Psoas muscle (tissue), 8 donors: Measurements from ENCODE around the gene SETD2. TPM values are rescaled to one million over a fixed set of nuclear protein-coding genes. Genes with fewer than 3 reads are reported as not detected.

Source experiments
- ATAC-seq, 4 donors: fragments of 200-7000 bp; cut with Tn5 transposase; one replicate each; pipeline ENCODE4 v1.9.1; 2020; ENCODE audit warnings: moderate library complexity in 3 of 4, mild to moderate bottlenecking in 2 of 4
- DNase-seq, 2 donors: peaks; one replicate each; pipeline ENCODE4 v3.0.0-alpha.2; 2020
- H3K27ac ChIP-seq: fragments of 200-600 bp; one replicate; pipeline ENCODE4 v1.8.0; 2022
- H3K27me3 ChIP-seq, 3 donors: fragments of 200-600 bp in 1 of 3; one replicate each; pipeline versions ENCODE4 v1.6.1 to v1.8.0; 2013 to 2022; ENCODE audit warnings: low read length in 2 of 3, mild to moderate bottlenecking in 2 of 3, moderate library complexity in 1 of 3; ENCODE audit not compliant: insufficient read depth in 3 of 3
- H3K36me3 ChIP-seq, 2 donors: fragments of 200-600 bp in 1 of 2; one replicate each; pipeline versions ENCODE4 v1.6.1 to v1.8.0; 2013 to 2022; ENCODE audit warnings: low read depth in 1 of 2, mild to moderate bottlenecking in 1 of 2, moderate library complexity in 1 of 2; ENCODE audit not compliant: insufficient read depth in 1 of 2
- H3K4me1 ChIP-seq: fragments of 200-600 bp; one replicate; pipeline ENCODE4 v1.8.0; 2022
- H3K4me3 ChIP-seq: fragments of 200-600 bp; one replicate; pipeline ENCODE4 v1.8.0; 2022; ENCODE audit warnings: mild to moderate bottlenecking
- H3K9me3 ChIP-seq: fragments of 200-600 bp; one replicate; pipeline ENCODE4 v1.8.0; 2022
- WGBS, 3 donors: extraction: QIAGEN DNeasy Blood & Tissue Kit; methylation state at CpG; one replicate each; pipeline versions ENCODE4 v1.1.6 to v1.1.7; 2013; 5-methylcytosine and 5-hydroxymethylcytosine counted together
- intact Hi-C, 2 donors: fragments of 100-400 bp; cut with DNase I; formaldehyde crosslinking; loops; one replicate each; pipeline versions ENCODE4 v1.11.0 to v1.14.2; 2022
- polyA plus RNA-seq, 3 donors: library from polyadenylated mRNA; stranded (reverse); fragments of 200-250 nt; gene quantifications; one replicate each; pipeline ENCODE4 v1.2.3, GENCODE V29; 2013
- total RNA-seq, 4 donors: library from RNA; stranded (reverse); fragmentation: NEBNext Ultra II Directional in 2 of 4; extraction: Animal tissue kit (Norgen Biotek cat#: 25700) in 2 of 4; gene quantifications; one replicate each; pipeline versions ENCODE4 v1.2.1 to v1.2.4, GENCODE V29; 2021 to 2023
- TF ChIP-seq, protein P1 (sequence below): fragments of 200-600 bp; IDR thresholded peaks from one replicate; pipeline ENCODE4 v1.8.0; 2022; ENCODE audit warnings: antibody characterized with exemption
- donor health status: healthy with polysubstance abuse.
- donor health status: DM: no; HTN: no; CAD: no; lungs with moderate emphysema.
- donor health status: Bipolar disorder and iron deficiency.
- donor health status: healthy.
- donor health status: DM: yes; HTN: yes; CAD: no.
- donor health status: DM: no; HTN: no; CAD: no.
- donor health status: DM: no; HTN: no; CAD: no.
- donor health status: DM: yes; HTN: yes; CAD: no.

Gene SETD2
- total and polyA plus RNA-seq, 7 donors = 10.1 to 38.1 (median 33.7) TPM

GRCh38 chr3:47019201-47019600 is 144.7 kb downstream of the SETD2 start:
- no peak for ATAC-seq
- TF ChIP-seq, protein P1, sequence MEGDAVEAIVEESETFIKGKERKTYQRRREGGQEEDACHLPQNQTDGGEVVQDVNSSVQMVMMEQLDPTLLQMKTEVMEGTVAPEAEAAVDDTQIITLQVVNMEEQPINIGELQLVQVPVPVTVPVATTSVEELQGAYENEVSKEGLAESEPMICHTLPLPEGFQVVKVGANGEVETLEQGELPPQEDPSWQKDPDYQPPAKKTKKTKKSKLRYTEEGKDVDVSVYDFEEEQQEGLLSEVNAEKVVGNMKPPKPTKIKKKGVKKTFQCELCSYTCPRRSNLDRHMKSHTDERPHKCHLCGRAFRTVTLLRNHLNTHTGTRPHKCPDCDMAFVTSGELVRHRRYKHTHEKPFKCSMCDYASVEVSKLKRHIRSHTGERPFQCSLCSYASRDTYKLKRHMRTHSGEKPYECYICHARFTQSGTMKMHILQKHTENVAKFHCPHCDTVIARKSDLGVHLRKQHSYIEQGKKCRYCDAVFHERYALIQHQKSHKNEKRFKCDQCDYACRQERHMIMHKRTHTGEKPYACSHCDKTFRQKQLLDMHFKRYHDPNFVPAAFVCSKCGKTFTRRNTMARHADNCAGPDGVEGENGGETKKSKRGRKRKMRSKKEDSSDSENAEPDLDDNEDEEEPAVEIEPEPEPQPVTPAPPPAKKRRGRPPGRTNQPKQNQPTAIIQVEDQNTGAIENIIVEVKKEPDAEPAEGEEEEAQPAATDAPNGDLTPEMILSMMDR = no peak
- no peak for DNase-seq
- intact Hi-C loops = no loop called here
- no peaks in the 10 kb centered on the region for H3K9me3 ChIP-seq
- peaks cover 11 to 50% of the 10 kb centered on the region in 2 donors for H3K36me3 ChIP-seq
- H3K27ac ChIP-seq = peak overlapping the region; percentile 54
- H3K4me3 ChIP-seq = no peak overlapping the region
- H3K27me3 ChIP-seq = no peaks in the 10 kb centered on the region
- peaks cover 37% of the 10 kb centered on the region for H3K4me1 ChIP-seq
- WGBS, 3 donors = 86 to 100% (median 98%) methylated on average over 1 of the region's 1 CpG

- H3K27me3 ChIP-seq = no peaks in the 10 kb centered on the region
- H3K27ac ChIP-seq = peak overlapping the region; percentile 39
- no peak overlapping the region for H3K4me3 ChIP-seq
- H3K36me3 ChIP-seq = peaks cover 11 to 50% of the 10 kb centered on the region in 2 donors
- no peak for DNase-seq
- TF ChIP-seq, protein P1 = no peak
- no peak for ATAC-seq
- peaks cover 35% of the 10 kb centered on the region for H3K4me1 ChIP-seq
- intact Hi-C loops = no loop called here
- no peaks in the 10 kb centered on the region for H3K9me3 ChIP-seq
These were observed 145.7 kb downstream of the SETD2 start for GRCh38 chr3:47018269-47018611.

DNA sequence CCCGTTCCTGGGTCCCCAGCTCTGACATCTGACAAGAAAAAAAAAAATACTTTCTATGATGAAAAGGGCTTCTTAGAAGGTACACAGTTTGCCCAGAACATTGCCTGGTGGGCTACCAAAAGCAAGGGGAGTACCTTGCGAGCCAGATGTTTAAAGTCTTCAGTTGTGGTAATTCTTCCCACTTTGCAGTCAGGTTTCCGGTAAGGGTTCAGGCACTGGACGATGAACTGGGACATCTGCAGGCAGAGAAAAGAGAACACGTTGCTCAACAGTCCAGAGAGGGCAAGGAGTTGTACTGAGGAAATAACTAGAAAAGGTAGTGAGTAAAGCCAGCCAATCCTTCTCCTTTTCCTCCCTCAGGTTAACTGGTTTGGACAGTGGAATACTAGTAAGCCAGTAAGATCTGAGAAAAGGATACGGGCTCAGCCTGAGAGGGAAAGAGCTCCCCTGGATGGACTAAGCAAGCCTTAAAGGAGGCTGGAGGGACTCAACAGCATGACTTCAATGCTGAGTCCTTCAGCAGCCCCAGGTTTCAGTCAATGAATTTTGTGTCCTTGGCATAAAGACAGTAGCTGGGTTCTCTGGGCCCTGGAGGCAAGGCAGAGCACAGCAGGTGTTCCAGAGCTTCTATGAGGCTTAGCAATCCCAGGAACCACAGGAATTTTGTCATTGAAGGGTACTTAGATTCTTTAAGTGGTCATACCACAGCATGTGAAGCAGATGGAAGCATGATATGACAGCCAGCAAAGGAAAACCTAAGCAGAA is 146.2 kb downstream of the SETD2 start:
- Histone ChIP-seq H3K27ac (peak overlapping the region; percentile 39), H3K9me3 (no peaks in the 10 kb centered on the region), H3K4me3 (no peak overlapping the region), H3K4me1 (peaks cover 35% of the 10 kb centered on the region), H3K36me3 (peaks cover 11 to 50% of the 10 kb centered on the region in 2 donors), H3K27me3 (no peaks in the 10 kb centered on the region)
- 86 to 89% (median 86%) methylated on average over 6 of the region's 6 CpGs for WGBS, 3 donors
- TF ChIP-seq, protein P1 = no peak
- ATAC-seq = peak in 2 of 4 donors; percentile 15
- no peak for DNase-seq
- intact Hi-C loops = no loop called here

DNA sequence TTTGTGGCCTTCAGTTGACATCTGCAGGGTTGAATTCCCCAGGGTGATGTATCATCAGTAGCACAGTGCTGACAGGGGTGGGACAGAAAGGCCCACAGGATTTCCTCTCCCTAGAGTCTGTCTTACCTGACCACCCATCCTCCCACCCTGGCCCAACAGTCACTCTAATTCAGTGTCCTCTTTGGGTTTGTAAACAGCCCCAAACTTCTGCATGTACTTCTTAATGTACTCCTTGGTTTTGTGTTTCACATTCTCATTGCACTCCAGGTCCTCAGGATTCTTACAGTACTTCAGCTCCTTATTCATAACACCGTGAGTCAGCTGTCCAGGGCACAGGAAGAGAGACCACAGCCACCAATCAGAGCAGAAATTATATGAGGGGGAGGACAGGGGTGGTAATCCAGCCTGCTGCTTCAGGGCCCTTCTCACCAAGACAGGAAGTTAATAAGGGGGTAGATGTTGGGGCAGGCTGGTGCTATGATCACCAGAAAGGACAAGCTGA is 146.9 kb downstream of the SETD2 start:
- WGBS, 3 donors = 27 to 71% (median 43%) methylated on average over 1 of the region's 1 CpG
- intact Hi-C loops = no loop called here

More for the DNA sequence above, 146.9 kb downstream of the SETD2 start:
- ATAC-seq = peak; percentile 24 to 53 (median 50)
- TF ChIP-seq, protein P1 = no peak
- Histone ChIP-seq H3K9me3 (no peaks in the 10 kb centered on the region), H3K27me3 (no peaks in the 10 kb centered on the region), H3K4me3 (no peak overlapping the region), H3K36me3 (peaks cover 11 to 50% of the 10 kb centered on the region in 2 donors), H3K27ac (peak overlapping the region; percentile 39), H3K4me1 (peaks cover 35% of the 10 kb centered on the region)
- no peak for DNase-seq
